PC-3 (cell line): Measurements from ENCODE around the gene LRRC28. TPM values are rescaled to one million over a fixed set of nuclear protein-coding genes. Genes with fewer than 3 reads are reported as not detected.

Experiments
- ATAC-seq: fragments of 200-7000 bp; cut with Tn5 transposase; 2 replicates; pipeline ENCODE4 v1.9.1; 2020; ENCODE audit warnings: mild to moderate bottlenecking, moderate library complexity
- BruUV-seq: library from RNA; stranded (reverse); fragments of 400-500 nt; replicated peaks from 2 replicates; lab custom pipeline; 2021; lab: Mats Ljungman, UMichigan
- CTCF ChIA-PET: fragments of 300-600 bp; sonication (Branson Sonifier 250); formaldehyde crosslinking; loops from one replicate; lab custom pipeline; 2022; ENCODE audit warnings: antibody characterized with exemption; lab: Charles Lee
- POLR2A ChIA-PET: fragments of 300-600 bp; sonication (Branson Sonifier 250); formaldehyde crosslinking; loops from one replicate; lab custom pipeline; 2022; ENCODE audit warnings: antibody characterized with exemption; ENCODE audit not compliant: unreplicated experiment; lab: Charles Lee
- DNase-seq: peaks from one replicate; pipeline ENCODE4 v3.0.0-alpha.2; 2015
- H2AFZ ChIP-seq: fragments of 300-600 bp; sonication (generic); 2 replicates; pipeline ENCODE4 v1.6.0; 2016; ENCODE audit warnings: antibody characterized with exemption, low read length
- H3F3A ChIP-seq: fragments of 300-600 bp; sonication (generic); one replicate; pipeline ENCODE4 v1.6.0; 2017; ENCODE audit warnings: antibody characterized with exemption, low read length, control low read depth, mild to moderate bottlenecking; ENCODE audit not compliant: unreplicated experiment
- H3K27ac ChIP-seq: fragments of 300-600 bp; sonication (generic); 2 replicates; pipeline ENCODE4 v1.5.1; 2016; ENCODE audit warnings: mild to moderate bottlenecking, low read length
- H3K27me3 ChIP-seq: fragments of 300-600 bp; sonication (generic); 2 replicates; pipeline ENCODE4 v1.6.1; 2016; ENCODE audit warnings: low read length, mixed read lengths
- H3K36me3 ChIP-seq: fragments of 300-600 bp; sonication (generic); 2 replicates; pipeline ENCODE4 v1.6.1; 2016; ENCODE audit warnings: low read depth, mixed run types, low read length, mixed read lengths
- H3K4me1 ChIP-seq: fragments of 300-600 bp; sonication (generic); 2 replicates; pipeline ENCODE4 v1.5.1; 2016; ENCODE audit warnings: low read length; ENCODE audit not compliant: insufficient read depth
- H3K4me2 ChIP-seq: fragments of 300-600 bp; sonication (generic); 2 replicates; pipeline ENCODE4 v1.6.0; 2016; ENCODE audit warnings: low read length
- H3K4me3 ChIP-seq: fragments of 300-600 bp; sonication (generic); 2 replicates; pipeline ENCODE4 v1.5.1; 2016; ENCODE audit warnings: mild to moderate bottlenecking, low read length, mixed read lengths
- H3K79me2 ChIP-seq: fragments of 300-600 bp; sonication (generic); 2 replicates; pipeline ENCODE4 v1.6.1; 2017; ENCODE audit warnings: low read length, mixed read lengths
- H3K9ac ChIP-seq: fragments of 300-600 bp; sonication (generic); 2 replicates; pipeline ENCODE4 v1.6.0; 2016; ENCODE audit warnings: mild to moderate bottlenecking, low read length
- H3K9me2 ChIP-seq: fragments of 300-600 bp; sonication (generic); replicated peaks from 2 replicates; pipeline ENCODE4 v1.6.1; 2016; ENCODE audit warnings: mixed run types, low read length, mixed read lengths
- H3K9me3 ChIP-seq: fragments of 300-600 bp; sonication (generic); 2 replicates; pipeline ENCODE4 v1.6.1; 2016; ENCODE audit warnings: low read length, mixed read lengths
- H4K20me1 ChIP-seq: fragments of 300-600 bp; sonication (generic); 2 replicates; pipeline ENCODE4 v1.6.1; 2016; ENCODE audit warnings: low read length, mixed read lengths
- EZH2 ChIP-seq: fragments of 300-600 bp; sonication (generic); IDR thresholded peaks from one replicate; pipeline ENCODE4 v1.6.1; 2017; ENCODE audit warnings: antibody characterized with exemption, mild to moderate bottlenecking, low read length; ENCODE audit not compliant: unreplicated experiment
- EZH2phosphoT487 ChIP-seq: fragments of 300-600 bp; sonication (generic); IDR thresholded peaks from 2 replicates; pipeline ENCODE4 v1.6.1; 2018; ENCODE audit warnings: mild to moderate bottlenecking, antibody characterized with exemption, low read length, borderline replicate concordance
- intact Hi-C: fragments of 100-400 bp; cut with micrococcal nuclease; formaldehyde crosslinking; loops from 2 replicates; pipeline ENCODE4 v1.9.0; 2023
- total RNA-seq: library from RNA; depleted of rRNA; stranded (reverse); fragments of >200 nt; gene quantifications from 2 replicates; pipeline ENCODE4 v1.2.3, GENCODE V29; 2014
- TF ChIP-seq, protein P1 (sequence below): fragments of 300-600 bp; sonication (generic); conservative IDR thresholded peaks from 2 replicates; pipeline ENCODE4 v1.5.1; 2017; ENCODE audit warnings: antibody characterized with exemption, low read depth, mild to moderate bottlenecking, low read length

The LRRC28 gene
- total RNA-seq, 1 experiment from 2014 or later, result 10.6 TPM

DNA sequence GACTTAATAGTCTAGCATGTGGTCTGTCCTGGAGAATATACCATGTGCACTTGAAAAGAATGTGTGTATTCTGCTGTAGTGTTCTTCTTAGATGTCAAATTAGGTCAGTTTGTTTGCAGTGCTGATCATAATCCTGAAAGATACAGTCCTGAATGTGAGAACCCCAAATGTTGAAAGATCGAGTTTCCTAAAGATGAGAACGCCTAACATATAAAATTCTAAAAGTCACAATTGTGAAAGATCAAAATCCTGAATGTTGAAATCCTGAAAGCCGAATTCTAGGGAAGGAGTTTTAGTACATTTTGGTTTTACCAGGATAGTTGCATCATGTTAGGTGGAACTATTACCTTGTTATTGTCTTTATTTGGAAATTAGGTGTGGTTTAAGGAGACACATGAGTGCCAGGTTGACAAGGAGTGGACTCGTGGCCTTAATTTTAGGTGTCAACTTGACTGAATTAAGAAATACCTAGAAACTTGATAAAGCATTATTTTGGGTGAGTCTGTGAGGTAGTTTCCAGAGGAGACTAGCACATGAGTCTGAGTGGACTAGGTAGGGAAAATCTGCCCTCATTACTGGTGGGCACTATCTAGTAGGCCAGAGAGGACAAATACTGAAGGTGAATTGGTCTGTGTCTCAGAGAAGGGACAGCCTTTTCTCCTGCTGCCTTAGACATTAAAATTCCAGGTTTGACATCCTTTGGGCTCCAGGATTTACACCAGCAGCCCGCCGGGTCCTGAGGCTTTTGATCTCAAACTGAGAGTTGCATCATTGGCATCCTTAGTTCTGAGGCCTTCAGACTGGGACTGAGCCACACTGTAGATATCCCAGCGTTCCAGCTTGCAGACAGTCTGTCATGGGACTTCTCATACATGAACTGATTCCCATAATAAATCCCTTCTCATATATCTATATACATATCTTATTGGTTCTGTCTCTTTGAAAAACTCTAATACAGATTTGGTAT is 77.1 kb downstream of the LRRC28 start:
- no peaks in the 10 kb centered on the region for H4K20me1 ChIP-seq
- no peak overlapping the region for H3K4me3 ChIP-seq
- no TSS peak for BruUV-seq
- ATAC-seq, result no peak
- no peaks in the 10 kb centered on the region for H3K9me3 ChIP-seq
- H3K79me2 ChIP-seq, result no peaks in the 10 kb centered on the region
- H3K4me2 ChIP-seq, result no peak overlapping the region
- no peaks in the 10 kb centered on the region for H3K9me2 ChIP-seq
- no peak overlapping the region for H3K9ac ChIP-seq
- DNase-seq, result no peak
- H3F3A ChIP-seq, result no peaks in the 10 kb centered on the region
- H2AFZ ChIP-seq, result no peak overlapping the region
- H3K4me1 ChIP-seq, result peaks cover 17% of the 10 kb centered on the region
- H3K27me3 ChIP-seq, result no peaks in the 10 kb centered on the region
- CTCF ChIA-PET, result no interaction called here
- no peaks in the 10 kb centered on the region for H3K36me3 ChIP-seq
- no peak overlapping the region for H3K27ac ChIP-seq
- intact Hi-C loops, result no loop called here
- TF ChIP-seq EZH2 (no peak), EZH2phosphoT487 (no peak)
- TF ChIP-seq, protein P1, sequence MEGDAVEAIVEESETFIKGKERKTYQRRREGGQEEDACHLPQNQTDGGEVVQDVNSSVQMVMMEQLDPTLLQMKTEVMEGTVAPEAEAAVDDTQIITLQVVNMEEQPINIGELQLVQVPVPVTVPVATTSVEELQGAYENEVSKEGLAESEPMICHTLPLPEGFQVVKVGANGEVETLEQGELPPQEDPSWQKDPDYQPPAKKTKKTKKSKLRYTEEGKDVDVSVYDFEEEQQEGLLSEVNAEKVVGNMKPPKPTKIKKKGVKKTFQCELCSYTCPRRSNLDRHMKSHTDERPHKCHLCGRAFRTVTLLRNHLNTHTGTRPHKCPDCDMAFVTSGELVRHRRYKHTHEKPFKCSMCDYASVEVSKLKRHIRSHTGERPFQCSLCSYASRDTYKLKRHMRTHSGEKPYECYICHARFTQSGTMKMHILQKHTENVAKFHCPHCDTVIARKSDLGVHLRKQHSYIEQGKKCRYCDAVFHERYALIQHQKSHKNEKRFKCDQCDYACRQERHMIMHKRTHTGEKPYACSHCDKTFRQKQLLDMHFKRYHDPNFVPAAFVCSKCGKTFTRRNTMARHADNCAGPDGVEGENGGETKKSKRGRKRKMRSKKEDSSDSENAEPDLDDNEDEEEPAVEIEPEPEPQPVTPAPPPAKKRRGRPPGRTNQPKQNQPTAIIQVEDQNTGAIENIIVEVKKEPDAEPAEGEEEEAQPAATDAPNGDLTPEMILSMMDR, result no peak
- POLR2A ChIA-PET, result no interaction called here

DNA sequence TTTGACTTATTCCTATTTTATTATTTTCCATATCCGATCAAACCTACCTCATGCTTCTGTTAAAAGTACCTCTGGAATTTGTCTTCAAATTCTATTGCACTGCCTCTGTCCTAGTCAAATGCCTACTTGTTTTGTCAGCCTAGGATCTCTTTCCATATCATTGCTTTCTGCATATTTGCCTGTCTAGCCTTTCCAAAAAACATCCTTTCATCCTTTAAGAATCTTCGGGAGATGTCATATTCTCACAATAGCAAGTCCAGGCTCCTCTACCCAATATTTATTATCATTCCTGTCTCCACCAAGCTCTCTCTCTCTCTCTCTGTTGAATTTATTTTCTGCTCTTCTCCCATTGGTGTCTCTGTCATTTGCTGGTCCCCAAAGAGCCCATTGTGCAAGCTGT is 80.1 kb downstream of the LRRC28 start:
- no peaks in the 10 kb centered on the region for H3K9me2 ChIP-seq
- no TSS peak for BruUV-seq
- no peak overlapping the region for H3K27ac ChIP-seq
- no peak overlapping the region for H2AFZ ChIP-seq
- intact Hi-C loops, result no loop called here
- no peaks in the 10 kb centered on the region for H4K20me1 ChIP-seq
- H3K4me3 ChIP-seq, result no peak overlapping the region
- no peak overlapping the region for H3K4me2 ChIP-seq
- H3K9me3 ChIP-seq, result no peaks in the 10 kb centered on the region
- H3K27me3 ChIP-seq, result no peaks in the 10 kb centered on the region
- H3K79me2 ChIP-seq, result no peaks in the 10 kb centered on the region
- DNase-seq (no peak), ATAC-seq (no peak)
- H3K4me1 ChIP-seq, result no peaks in the 10 kb centered on the region
- ChIA-PET POLR2A (no interaction called here), CTCF (no interaction called here)
- H3F3A ChIP-seq, result no peaks in the 10 kb centered on the region
- no peaks in the 10 kb centered on the region for H3K36me3 ChIP-seq
- H3K9ac ChIP-seq, result no peak overlapping the region
- TF ChIP-seq EZH2phosphoT487 (no peak), EZH2 (no peak)
- TF ChIP-seq, protein P1, result no peak

DNA sequence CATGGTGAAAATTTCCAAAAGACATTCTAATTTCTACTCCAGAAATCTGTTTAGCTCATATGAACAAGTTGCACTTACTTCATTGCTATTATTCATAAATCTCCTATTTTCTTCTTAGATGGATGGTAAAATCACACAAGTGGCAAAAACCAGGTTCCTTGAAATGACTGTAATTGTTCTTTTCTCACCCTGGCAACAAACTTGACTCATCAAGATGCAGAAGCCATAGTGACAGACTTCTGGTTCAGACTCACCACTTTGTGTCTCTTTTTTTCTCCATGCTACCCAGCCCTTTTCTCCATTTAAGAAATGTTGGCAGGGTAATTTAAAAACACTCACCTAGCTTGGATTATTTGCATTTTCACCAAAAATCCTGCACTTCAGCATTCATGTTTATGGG is 82.1 kb downstream of the LRRC28 start:
- Histone ChIP-seq H3K9me2 (no peaks in the 10 kb centered on the region), H3K9me3 (no peaks in the 10 kb centered on the region), H3K9ac (no peak overlapping the region), H4K20me1 (no peaks in the 10 kb centered on the region), H3K4me1 (no peaks in the 10 kb centered on the region), H3K27me3 (no peaks in the 10 kb centered on the region), H3K27ac (no peak overlapping the region), H2AFZ (no peak overlapping the region), H3F3A (no peaks in the 10 kb centered on the region), H3K4me3 (no peak overlapping the region), H3K79me2 (no peaks in the 10 kb centered on the region), H3K4me2 (no peak overlapping the region), H3K36me3 (no peaks in the 10 kb centered on the region)
- TF ChIP-seq EZH2 (no peak), EZH2phosphoT487 (no peak)
- TF ChIP-seq, protein P1, result no peak
- no TSS peak for BruUV-seq
- intact Hi-C loops, result no loop called here
- DNase-seq (no peak), ATAC-seq (no peak)
- CTCF ChIA-PET, result interaction anchor here (0.6 kb wide), 1 partner anchor 37 kb away, joined by 3 read pairs; no protein-coding TSS in a partner anchor
- POLR2A ChIA-PET, result no interaction called here
